Skeletal muscle tissue (tissue), 4 donors: Measurements from ENCODE around the gene CERKL. TPM values are rescaled to one million over a fixed set of nuclear protein-coding genes. Genes with fewer than 3 reads are reported as not detected.

Experiments used
- H3K27ac ChIP-seq: one replicate; pipeline ENCODE4 v1.7.0; 2013; ENCODE audit warnings: mild to moderate bottlenecking, low read depth, low read length, inconsistent platforms
- H3K27me3 ChIP-seq, 3 donors: one replicate each; pipeline ENCODE4 v1.7.0; 2013; ENCODE audit warnings: low read length in 3 of 3; ENCODE audit not compliant: control insufficient read depth in 3 of 3, insufficient read depth in 3 of 3
- H3K36me3 ChIP-seq, 3 donors: one replicate each; pipeline ENCODE4 v1.7.0; 2013; ENCODE audit warnings: low read length in 3 of 3; ENCODE audit not compliant: control insufficient read depth in 3 of 3, insufficient read depth in 3 of 3
- H3K4me1 ChIP-seq, 3 donors: one replicate each; pipeline ENCODE4 v1.7.0; 2013; ENCODE audit warnings: low read length in 3 of 3, mild to moderate bottlenecking in 3 of 3; ENCODE audit not compliant: control insufficient read depth in 3 of 3, insufficient read depth in 3 of 3
- H3K4me3 ChIP-seq, 3 donors: one replicate each; pipeline ENCODE4 v1.7.0; 2013; ENCODE audit warnings: low read length in 3 of 3
- H3K9ac ChIP-seq, 3 donors: one replicate each; pipeline ENCODE4 v1.7.0; 2013; ENCODE audit warnings: low read length in 3 of 3, mild to moderate bottlenecking in 3 of 3, moderate library complexity in 2 of 3, low read depth in 1 of 3
- H3K9me3 ChIP-seq, 3 donors: one replicate each; pipeline ENCODE4 v1.7.0; 2013; ENCODE audit warnings: low read length in 3 of 3; ENCODE audit not compliant: control insufficient read depth in 3 of 3
- total RNA-seq: library from RNA; depleted of rRNA; stranded (reverse); fragments of >200 nt; gene quantifications from one replicate; pipeline ENCODE4 v1.2.3, GENCODE V29; 2014
- donor health status: Osteomylitis.

CERKL gene
- total RNA-seq, 1 donor from 2014 or later, result not detected

- H3K4me3 ChIP-seq, result no peak overlapping the region
- H3K9ac ChIP-seq, result no peak overlapping the region
- peaks cover 58 to 65% (median 64%) of the 10 kb centered on the region in 3 donors for H3K27me3 ChIP-seq
- H3K36me3 ChIP-seq, result no peaks in the 10 kb centered on the region
- H3K4me1 ChIP-seq, result peaks cover 0 to 19% (median 11%) of the 10 kb centered on the region in 3 donors
- H3K9me3 ChIP-seq, result peaks cover 0 to 3% (median 0%) of the 10 kb centered on the region in 3 donors
- H3K27ac ChIP-seq, result no peak overlapping the region
Measured at GRCh38 chr2:181684454-181685149, 27.7 kb upstream of the CERKL start.

GRCh38 chr2:181683518-181684453 is 26.9 kb upstream of the CERKL start:
- Histone ChIP-seq H3K27me3 (peaks cover 66 to 73% (median 72%) of the 10 kb centered on the region in 3 donors), H3K9me3 (peaks cover 0 to 3% (median 0%) of the 10 kb centered on the region in 3 donors), H3K4me1 (peaks cover 0 to 19% (median 11%) of the 10 kb centered on the region in 3 donors), H3K9ac (no peak overlapping the region), H3K27ac (no peak overlapping the region), H3K36me3 (no peaks in the 10 kb centered on the region), H3K4me3 (no peak overlapping the region)

GRCh38 chr2:181682795-181683517 is 26.1 kb upstream of the CERKL start:
- Histone ChIP-seq H3K9me3 (peaks cover 0 to 3% (median 0%) of the 10 kb centered on the region in 3 donors), H3K4me1 (peaks cover 0 to 19% (median 11%) of the 10 kb centered on the region in 3 donors), H3K27me3 (peaks cover 75 to 81% (median 80%) of the 10 kb centered on the region in 3 donors), H3K4me3 (no peak overlapping the region), H3K27ac (no peak overlapping the region), H3K36me3 (no peaks in the 10 kb centered on the region), H3K9ac (no peak overlapping the region)

- peaks cover 80 to 86% (median 82%) of the 10 kb centered on the region in 3 donors for H3K27me3 ChIP-seq
- H3K4me3 ChIP-seq, result no peak overlapping the region
- peaks cover 0 to 3% (median 0%) of the 10 kb centered on the region in 3 donors for H3K9me3 ChIP-seq
- no peak overlapping the region for H3K27ac ChIP-seq
- no peaks in the 10 kb centered on the region for H3K36me3 ChIP-seq
- peaks cover 0 to 19% (median 11%) of the 10 kb centered on the region in 3 donors for H3K4me1 ChIP-seq
- no peak overlapping the region for H3K9ac ChIP-seq
Measured at GRCh38 chr2:181682026-181682789, 25.3 kb upstream of the CERKL start.

GRCh38 chr2:181680937-181681811 is 24.3 kb upstream of the CERKL start:
- Histone ChIP-seq H3K9ac (no peak overlapping the region), H3K27me3 (peaks cover 77 to 80% (median 78%) of the 10 kb centered on the region in 3 donors), H3K4me1 (peaks cover 0 to 19% (median 11%) of the 10 kb centered on the region in 3 donors), H3K4me3 (peak overlapping the region; percentile 1 to 49 (median 2)), H3K9me3 (peaks cover 0 to 3% (median 0%) of the 10 kb centered on the region in 3 donors), H3K27ac (no peak overlapping the region), H3K36me3 (no peaks in the 10 kb centered on the region)

GRCh38 chr2:181680055-181680936 is 23.4 kb upstream of the CERKL start, which contains the start of gene NEUROD1:
Gene NEUROD1 (minus strand): TSS chr2:181680517. CDS start chr2:181678860, 1,657 bp downstream.
- Histone ChIP-seq H3K9ac (no peak within 1 kb of the TSS), H3K9me3 (peaks cover 0 to 3% (median 0%) of the 10 kb centered on the region in 3 donors), H3K27ac (no peak within 1 kb of the TSS), H3K4me3 (peak within 1 kb of the TSS; percentile 1 to 49 (median 2)), H3K27me3 (peaks cover 74 to 76% (median 74%) of the 10 kb centered on the region in 3 donors), H3K36me3 (no peaks in the 10 kb centered on the region), H3K4me1 (peaks cover 0 to 19% (median 11%) of the 10 kb centered on the region in 3 donors)

GRCh38 chr2:181679544-181679979 is 22.7 kb upstream of the CERKL start:
- Histone ChIP-seq H3K36me3 (no peaks in the 10 kb centered on the region), H3K9me3 (no peaks in the 10 kb centered on the region), H3K27me3 (peaks cover 67 to 68% (median 67%) of the 10 kb centered on the region in 3 donors), H3K4me3 (no peak overlapping the region), H3K9ac (no peak overlapping the region), H3K27ac (no peak overlapping the region), H3K4me1 (peaks cover 0 to 12% (median 11%) of the 10 kb centered on the region in 3 donors)
